H1 (cell line): ENCODE data around the gene SBNO1. TPM values are rescaled to one million over a fixed set of nuclear protein-coding genes. Genes with fewer than 3 reads are reported as not detected.

ENCODE experiments used
- CTCF ChIA-PET: fragments of 300-600 bp; sonication (Branson Sonifier 250); formaldehyde crosslinking; loops from one replicate; lab custom pipeline; 2021; ENCODE audit not compliant: partially characterized antibody; lab: Charles Lee
- POLR2A ChIA-PET: fragments of 300-600 bp; sonication (Branson Sonifier 250); formaldehyde crosslinking; loops from one replicate; lab custom pipeline; 2021; ENCODE audit warnings: inconsistent platforms; ENCODE audit not compliant: partially characterized antibody; lab: Charles Lee
- DNase-seq, 2 experiments: peaks; one replicate each; pipeline versions ENCODE4 v3.0.0 to v3.0.0-alpha.2; 2010 to 2022; ENCODE audit warnings: low spot score in 2 of 2, low read depth in 1 of 2, mixed read lengths in 1 of 2
- FAIRE-seq: peaks from 2 replicates; lab custom pipeline; 2011; peaks lifted over from hg19 to GRCh38; lab: Jason Lieb, UNC
- H2AFZ ChIP-seq: 2 replicates; pipeline ENCODE4 v1.8.1; 2012; ENCODE audit warnings: low read length, inconsistent platforms
- H2AK5ac ChIP-seq: 2 replicates; pipeline ENCODE4 v1.6.1; 2013; ENCODE audit warnings: low read depth, low read length
- H2BK120ac ChIP-seq: replicated peaks from 2 replicates; pipeline ENCODE3; 2013; ENCODE audit warnings: low read depth, low read length, inconsistent platforms
- H2BK12ac ChIP-seq: 2 replicates; pipeline ENCODE4 v1.6.1; 2013; ENCODE audit warnings: low read depth, low read length
- H2BK15ac ChIP-seq: 2 replicates; pipeline ENCODE4 v1.6.1; 2013; ENCODE audit warnings: low read length
- H2BK20ac ChIP-seq: 2 replicates; pipeline ENCODE4 v1.6.1; 2013; ENCODE audit warnings: low read length
- H2BK5ac ChIP-seq: 2 replicates; pipeline ENCODE4 v1.6.1; 2013; ENCODE audit warnings: low read depth, low read length
- H3K14ac ChIP-seq: 2 replicates; pipeline ENCODE4 v1.6.1; 2013; ENCODE audit warnings: inconsistent platforms; ENCODE audit not compliant: insufficient read length
- H3K18ac ChIP-seq: 2 replicates; pipeline ENCODE4 v1.6.1; 2013; ENCODE audit warnings: low read length; ENCODE audit errors: extremely low read depth
- H3K23ac ChIP-seq: 2 replicates; pipeline ENCODE4 v1.6.1; 2013; ENCODE audit warnings: inconsistent platforms; ENCODE audit not compliant: insufficient read length
- H3K23me2 ChIP-seq: 2 replicates; pipeline ENCODE4 v1.6.1; 2013; ENCODE audit warnings: low read depth, low read length
- H3K27ac ChIP-seq: 2 replicates; pipeline ENCODE4 v1.6.1; 2011; ENCODE audit warnings: low read depth, low read length, inconsistent platforms
- H3K27me3 ChIP-seq, 4 experiments: replicated peaks in 1 of 4; 1 replicate in 1 of 4; 2 replicates in 3 of 4; pipeline versions ENCODE4 v1.6.1 to v1.8.1; 2011 to 2013; ENCODE audit warnings: low read length in 3 of 4, mild to moderate bottlenecking in 3 of 4, inconsistent platforms in 2 of 4, mixed read lengths in 2 of 4, moderate library complexity in 1 of 4; ENCODE audit not compliant: control insufficient read depth in 3 of 4, insufficient read depth in 3 of 4; ENCODE audit errors: extremely low read depth in 1 of 4
- H3K36me3 ChIP-seq, 4 experiments: 2 replicates each; pipeline versions ENCODE4 v1.6.1 to v1.8.1; 2011 to 2013; ENCODE audit warnings: mild to moderate bottlenecking in 4 of 4, low read length in 3 of 4, moderate library complexity in 2 of 4, control low read depth in 1 of 4, inconsistent platforms in 1 of 4; ENCODE audit not compliant: insufficient read depth in 4 of 4, control insufficient read depth in 2 of 4
- H3K4ac ChIP-seq: replicated peaks from 2 replicates; pipeline ENCODE3; 2013; ENCODE audit warnings: low read length, low read depth, mixed read lengths, inconsistent platforms; ENCODE audit not compliant: insufficient read length
- H3K4me1 ChIP-seq, 4 experiments: replicated peaks in 1 of 4; 1 replicate in 1 of 4; 2 replicates in 3 of 4; pipeline versions ENCODE4 v1.6.1 to v1.8.1; 2011 to 2013; ENCODE audit warnings: low read length in 3 of 4, inconsistent platforms in 2 of 4, mixed read lengths in 1 of 4; ENCODE audit not compliant: insufficient read depth in 4 of 4, control insufficient read depth in 3 of 4
- H3K4me2 ChIP-seq, 2 experiments: 2 replicates each; pipeline versions ENCODE4 v1.6.1 to v1.8.1; 2011 to 2013; ENCODE audit warnings: low read depth in 2 of 2, low read length in 2 of 2, control low read depth in 1 of 2, inconsistent platforms in 1 of 2, mild to moderate bottlenecking in 1 of 2; ENCODE audit not compliant: insufficient read depth in 1 of 2
- H3K4me3 ChIP-seq, 4 experiments: fragments of 200-600, 300-600 bp in 1 of 4; sonication (generic), shearing (Covaris generic), sonication (Bioruptor Twin) in 1 of 4; 2 replicates each; pipeline versions ENCODE4 v1.5.1 to v1.8.1; 2011 to 2016; ENCODE audit warnings: low read length in 4 of 4, low read depth in 3 of 4, control low read depth in 2 of 4, inconsistent platforms in 2 of 4, mild to moderate bottlenecking in 2 of 4, mixed read lengths in 1 of 4, moderate library complexity in 1 of 4; ENCODE audit not compliant: insufficient read depth in 2 of 4; ENCODE audit errors: extremely low read depth in 1 of 4
- H3K56ac ChIP-seq: replicated peaks from 2 replicates; pipeline ENCODE3; 2013; ENCODE audit warnings: low read depth, mild to moderate bottlenecking, mixed read lengths, low read length, inconsistent platforms; ENCODE audit not compliant: insufficient read length
- H3K79me1 ChIP-seq: 2 replicates; pipeline ENCODE4 v1.6.1; 2013; ENCODE audit warnings: low read depth, low read length, control low read depth
- H3K79me2 ChIP-seq, 2 experiments: 2 replicates each; pipeline versions ENCODE4 v1.6.1 to v1.8.1; 2012 to 2013; ENCODE audit warnings: low read length in 2 of 2, mild to moderate bottlenecking in 2 of 2, inconsistent platforms in 1 of 2; ENCODE audit not compliant: insufficient read depth in 2 of 2, control insufficient read depth in 1 of 2
- H3K9ac ChIP-seq, 4 experiments: replicated peaks in 1 of 4; 1 replicate in 1 of 4; 2 replicates in 3 of 4; pipeline versions ENCODE4 v1.6.1 to v1.8.1; 2011 to 2013; ENCODE audit warnings: low read depth in 3 of 4, low read length in 3 of 4, control low read depth in 2 of 4, mild to moderate bottlenecking in 2 of 4, moderate library complexity in 2 of 4, inconsistent platforms in 1 of 4; ENCODE audit errors: extremely low read depth in 1 of 4
- H3K9me3 ChIP-seq, 2 experiments: 2 replicates each; pipeline versions ENCODE4 v1.6.1 to v1.8.1; 2012 to 2013; ENCODE audit warnings: mild to moderate bottlenecking in 2 of 2, moderate library complexity in 2 of 2, control low read depth in 1 of 2, inconsistent platforms in 1 of 2, low read depth in 1 of 2, low read length in 1 of 2, mixed read lengths in 1 of 2; ENCODE audit not compliant: insufficient read depth in 2 of 2
- H4K20me1 ChIP-seq, 2 experiments: replicated peaks in 1 of 2; 2 replicates each; pipeline versions ENCODE3 to v1.8.1; 2011 to 2013; ENCODE audit warnings: inconsistent platforms in 2 of 2, low read length in 2 of 2, mild to moderate bottlenecking in 1 of 2; ENCODE audit not compliant: insufficient read depth in 2 of 2, control insufficient read depth in 1 of 2
- H4K5ac ChIP-seq: 2 replicates; pipeline ENCODE4 v1.6.1; 2013; ENCODE audit warnings: low read length, low read depth, mixed read lengths, inconsistent platforms; ENCODE audit not compliant: insufficient read length
- H4K8ac ChIP-seq: 2 replicates; pipeline ENCODE4 v1.8.0; 2013; ENCODE audit warnings: mild to moderate bottlenecking, moderate library complexity, low read length, inconsistent platforms; ENCODE audit not compliant: insufficient read depth; ENCODE audit errors: extremely low read depth
- H4K91ac ChIP-seq: replicated peaks from 2 replicates; pipeline ENCODE3; 2013; ENCODE audit warnings: low read length, mixed read lengths, inconsistent platforms; ENCODE audit not compliant: insufficient read length
- CHD2 ChIP-seq: IDR thresholded peaks from 2 replicates; pipeline ENCODE4 v1.6.1; 2012; ENCODE audit warnings: low read length, improper control_type of control experiment
- EP300 ChIP-seq, 2 experiments: IDR thresholded peaks; 1 replicate in 1 of 2; 2 replicates in 1 of 2; pipeline ENCODE4 v1.6.1; 2011 to 2012; ENCODE audit warnings: low read depth in 2 of 2, low read length in 2 of 2, mild to moderate bottlenecking in 2 of 2, borderline replicate concordance in 1 of 2, inconsistent platforms in 1 of 2, moderate library complexity in 1 of 2
- KDM1A ChIP-seq: fragments of 200-600, 300-600 bp; sonication (generic); IDR thresholded peaks from 2 replicates; pipeline ENCODE4 v1.7.1; 2016; ENCODE audit warnings: mild to moderate bottlenecking, low read length, borderline replicate concordance
- KDM4A ChIP-seq: IDR thresholded peaks from one replicate; pipeline ENCODE4 v1.7.1; 2012; ENCODE audit warnings: low read depth, mild to moderate bottlenecking, moderate library complexity, low read length, inconsistent platforms; ENCODE audit not compliant: severe bottlenecking
- NRF1 ChIP-seq: IDR thresholded peaks from 2 replicates; pipeline ENCODE4 v1.6.1; 2011; ENCODE audit warnings: mild to moderate bottlenecking, low read depth, low read length, improper control_type of control experiment
- POLR2A ChIP-seq, 2 experiments: IDR thresholded peaks; 1 replicate in 1 of 2; 2 replicates in 1 of 2; pipeline ENCODE4 v1.6.1; 2011; ENCODE audit warnings: low read depth in 2 of 2, low read length in 2 of 2, mild to moderate bottlenecking in 2 of 2; ENCODE audit errors: control extremely low read depth in 1 of 2
- POLR2AphosphoS5 ChIP-seq: IDR thresholded peaks from 2 replicates; pipeline ENCODE4 v1.6.1; 2011; ENCODE audit warnings: low read depth, low read length
- RFX5 ChIP-seq: IDR thresholded peaks from 2 replicates; pipeline ENCODE4 v1.6.1; 2011; ENCODE audit warnings: low read depth, low read length, improper control_type of control experiment, borderline replicate concordance
- RNF2 ChIP-seq: fragments of 200-900, 300-1000 bp; sonication (generic); IDR thresholded peaks from 2 replicates; pipeline ENCODE4 v1.7.1; 2016; ENCODE audit warnings: borderline replicate concordance, low read depth, mild to moderate bottlenecking, antibody characterized with exemption, low read length; ENCODE audit not compliant: poor library complexity, severe bottlenecking; ENCODE audit errors: missing control alignments
- TAF1 ChIP-seq: IDR thresholded peaks from 2 replicates; pipeline ENCODE4 v1.6.1; 2011; ENCODE audit warnings: mild to moderate bottlenecking, low read depth, low read length
- TCF12 ChIP-seq: IDR thresholded peaks from 2 replicates; pipeline ENCODE4 v1.6.1; 2011; ENCODE audit warnings: low read depth, mild to moderate bottlenecking, low read length
- WGBS, 2 experiments: shearing (Covaris generic) in 1 of 2; methylation state at CpG; one replicate each; pipeline versions ENCODE4 v1.1.6 to v1.1.7; 2013 to 2015; ENCODE audit warnings: low lambda C conversion rate in 2 of 2, mixed read lengths in 2 of 2, inconsistent platforms in 1 of 2, low coverage in 1 of 2, missing lambda C conversion rate in 1 of 2; ENCODE audit not compliant: insufficient replicate concordance in 2 of 2, insufficient coverage in 1 of 2, insufficient read length in 1 of 2; ENCODE audit errors: extremely low coverage in 1 of 2, missing lambda C conversion rate in 1 of 2; 5-methylcytosine and 5-hydroxymethylcytosine counted together
- polyA plus RNA-seq, 7 experiments: library from polyadenylated mRNA; depleted of rRNA in 3 of 7; stranded (reverse) in 5 of 7; unstranded in 2 of 7; fragments of >200 nt in 5 of 7; fragments of 200-250 nt in 2 of 7; gene quantifications; 1 replicate in 5 of 7; 2 replicates in 1 of 7; 4 replicates in 1 of 7; pipeline versions ENCODE4 v1.2.1 to v1.2.3, GENCODE V29; 2011 to 2013; ENCODE audit warnings: missing spikeins in 2 of 7, mixed read lengths in 2 of 7
- total RNA-seq: library from RNA; stranded (reverse); fragmentation: NEBNext Ultra II Directional; extraction: Animal tissue kit (Norgen Biotek cat#: 25700); gene quantifications from 2 replicates; pipeline ENCODE4 v1.2.1, GENCODE V29; 2021
- TF ChIP-seq, protein P1 (sequence below): IDR thresholded peaks from 2 replicates; pipeline ENCODE4 v1.6.1; 2011; ENCODE audit warnings: low read length, improper control_type of control experiment

SBNO1 gene
- total and polyA plus RNA-seq, 2 of the 8 experiments (the other 6 are each of a cell fraction or from before 2014, with no cell fraction given), result 6.7 to 57.7 TPM

- H2BK12ac ChIP-seq, result no peak overlapping the region
- H3K23me2 ChIP-seq, result no peaks in the 10 kb centered on the region
- H3K9me3 ChIP-seq, result no peaks in the 10 kb centered on the region
- no peak overlapping the region for H3K23ac ChIP-seq
- H3K27ac ChIP-seq, result no peak overlapping the region
- H2BK15ac ChIP-seq, result no peak overlapping the region
- no peak overlapping the region for H2BK20ac ChIP-seq
- H3K18ac ChIP-seq, result no peak overlapping the region
- H3K56ac ChIP-seq, result no peak overlapping the region
- H3K4me1 ChIP-seq, result no peaks in the 10 kb centered on the region; a peak in 1 of 7 replicates
- no peak overlapping the region for H3K4me2 ChIP-seq
- H3K4me3 ChIP-seq, result no peak overlapping the region
- CTCF ChIA-PET, result interaction anchor here (0.6 to 1.7 kb wide), 5 partner anchors 17 to 720 kb away, joined by 3 to 7 read pairs (median 3); no protein-coding TSS in a partner anchor
- no peaks in the 10 kb centered on the region for H3K79me2 ChIP-seq
- no peak overlapping the region for H3K9ac ChIP-seq
- no peak overlapping the region for H2AFZ ChIP-seq
- no peaks in the 10 kb centered on the region; a peak in 1 of 8 replicates for H3K36me3 ChIP-seq
- H3K79me1 ChIP-seq, result no peaks in the 10 kb centered on the region
- no peak overlapping the region for H3K14ac ChIP-seq
- WGBS, 2 experiments, result 89% methylated on average over 10 of the region's 10 CpGs; no CpG with 5 or more reads in 1 of the 2 experiments
- H4K5ac ChIP-seq, result no peak overlapping the region
- FAIRE-seq (no peak), DNase-seq (no peak)
- peaks cover 0 to 3% of the 10 kb centered on the region in 2 experiments for H4K20me1 ChIP-seq
- POLR2A ChIA-PET, result interaction anchor here (1.1 to 2.5 kb wide), 3 partner anchors 13 to 83 kb away, joined by 3 to 8 read pairs (median 5); no protein-coding TSS in a partner anchor
- H3K27me3 ChIP-seq, result no peaks in the 10 kb centered on the region
- H4K91ac ChIP-seq, result no peak overlapping the region
- no peak overlapping the region for H3K4ac ChIP-seq
- no peak overlapping the region for H2BK5ac ChIP-seq
- TF ChIP-seq POLR2AphosphoS5 (no peak), TCF12 (no peak), NRF1 (no peak), RFX5 (no peak), RNF2 (no peak), POLR2A (IDR thresholded peaks at IDR 0.05; ENCODE audit: control extremely low read depth in 1 of 2, low read depth in 2 of 2, low read length in 2 of 2) (no peak), KDM4A (no peak), EP300 (IDR thresholded peaks at IDR 0.05; ENCODE audit: borderline replicate concordance in 1 of 2, low read depth in 2 of 2, low read length in 2 of 2) (no peak), CHD2 (no peak), KDM1A (no peak), TAF1 (no peak)
- TF ChIP-seq, protein P1, sequence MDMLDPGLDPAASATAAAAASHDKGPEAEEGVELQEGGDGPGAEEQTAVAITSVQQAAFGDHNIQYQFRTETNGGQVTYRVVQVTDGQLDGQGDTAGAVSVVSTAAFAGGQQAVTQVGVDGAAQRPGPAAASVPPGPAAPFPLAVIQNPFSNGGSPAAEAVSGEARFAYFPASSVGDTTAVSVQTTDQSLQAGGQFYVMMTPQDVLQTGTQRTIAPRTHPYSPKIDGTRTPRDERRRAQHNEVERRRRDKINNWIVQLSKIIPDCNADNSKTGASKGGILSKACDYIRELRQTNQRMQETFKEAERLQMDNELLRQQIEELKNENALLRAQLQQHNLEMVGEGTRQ, result no peak
- H2BK120ac ChIP-seq, result no peak overlapping the region
- H2AK5ac ChIP-seq, result no peak overlapping the region
- no peak overlapping the region for H4K8ac ChIP-seq
These were observed 82.5 kb downstream of the SBNO1 start for GRCh38 chr12:123282111-123282510.
